Endothelial cell of umbilical vein (primary cell): ENCODE results near the gene DMBT1. TPM values are rescaled to one million over a fixed set of nuclear protein-coding genes. Genes with fewer than 3 reads are reported as not detected.

ENCODE experiments used
- BruUV-seq: library from RNA; stranded (reverse); fragments of 400-500 nt; replicated peaks from 2 replicates; lab custom pipeline; 2021; lab: Mats Ljungman, UMichigan
- CTCF ChIA-PET: fragments of 300-600, 350-600 bp; sonication (Branson Sonifier 250); formaldehyde crosslinking; loops from one replicate; lab custom pipeline; 2021; ENCODE audit warnings: antibody characterized with exemption, inconsistent platforms; lab: Charles Lee
- POLR2A ChIA-PET: fragments of 300-600, 350-600 bp; sonication (Branson Sonifier 250); formaldehyde crosslinking; loops from one replicate; lab custom pipeline; 2021; ENCODE audit warnings: antibody characterized with exemption, inconsistent platforms; lab: Charles Lee
- DNase-seq: peaks from one replicate; pipeline ENCODE4 v3.0.0-alpha.2; 2011; ENCODE audit warnings: low read depth, low spot score
- FAIRE-seq: peaks from 2 replicates; lab custom pipeline; 2011; peaks lifted over from hg19 to GRCh38; lab: Jason Lieb, UNC
- H2AFZ ChIP-seq: 2 replicates; pipeline ENCODE4 v1.6.0; 2012; ENCODE audit warnings: low read depth, low read length, control low read depth, inconsistent platforms
- H3K27ac ChIP-seq: 2 replicates; pipeline ENCODE4 v1.5.1; 2011; ENCODE audit warnings: low read depth, mild to moderate bottlenecking, control low read depth, low read length, moderate library complexity; ENCODE audit not compliant: insufficient read depth
- H3K27me3 ChIP-seq, 2 experiments: 2 replicates each; pipeline versions ENCODE4 v1.6.0 to v1.6.1; 2011; ENCODE audit warnings: low read length in 2 of 2, mixed read lengths in 1 of 2; ENCODE audit not compliant: control insufficient read depth in 2 of 2, insufficient read depth in 2 of 2
- H3K36me3 ChIP-seq, 2 experiments: 2 replicates in 1 of 2; 3 replicates in 1 of 2; pipeline ENCODE4 v1.5.1; 2011; ENCODE audit warnings: low read length in 2 of 2, mild to moderate bottlenecking in 1 of 2, moderate library complexity in 1 of 2; ENCODE audit not compliant: control insufficient read depth in 2 of 2, insufficient read depth in 2 of 2; ENCODE audit errors: extremely low read depth in 1 of 2
- H3K4me1 ChIP-seq: 3 replicates; pipeline ENCODE4 v1.5.1; 2011; ENCODE audit warnings: mild to moderate bottlenecking, low read length; ENCODE audit not compliant: control insufficient read depth, insufficient read depth; ENCODE audit errors: extremely low read depth
- H3K4me2 ChIP-seq: 2 replicates; pipeline ENCODE4 v1.6.1; 2011; ENCODE audit warnings: low read length, control low read depth, mixed read lengths; ENCODE audit not compliant: insufficient read depth
- H3K4me3 ChIP-seq, 3 experiments: fragments of 200-600 bp in 1 of 3; sonication (generic), shearing (Covaris generic) in 1 of 3; replicated peaks in 1 of 3; 2 replicates each; pipeline ENCODE4 v1.5.1; 2011 to 2016; ENCODE audit warnings: control low read depth in 3 of 3, low read length in 3 of 3, mild to moderate bottlenecking in 2 of 3, inconsistent platforms in 1 of 3, low read depth in 1 of 3, moderate library complexity in 1 of 3; ENCODE audit not compliant: insufficient read depth in 1 of 3
- H3K79me2 ChIP-seq: 2 replicates; pipeline ENCODE4 v1.6.0; 2012; ENCODE audit warnings: low read length, inconsistent platforms; ENCODE audit not compliant: control insufficient read depth, insufficient read depth
- H3K9ac ChIP-seq: replicated peaks from 2 replicates; pipeline ENCODE3; 2011; ENCODE audit warnings: low read length, control low read depth; ENCODE audit not compliant: insufficient read depth; ENCODE audit errors: extremely low read depth
- H3K9me1 ChIP-seq: replicated peaks from 3 replicates; pipeline ENCODE4 v1.6.0; 2011; ENCODE audit warnings: mild to moderate bottlenecking, low read length; ENCODE audit not compliant: control insufficient read depth, insufficient read depth; ENCODE audit errors: extremely low read depth
- H3K9me3 ChIP-seq: replicated peaks from 2 replicates; pipeline ENCODE4 v1.5.1; 2012; ENCODE audit warnings: low read length, inconsistent platforms; ENCODE audit not compliant: control insufficient read depth, insufficient read depth
- H4K20me1 ChIP-seq: replicated peaks from 2 replicates; pipeline ENCODE3; 2011; ENCODE audit warnings: mild to moderate bottlenecking, low read length; ENCODE audit not compliant: control insufficient read depth, insufficient read depth; ENCODE audit errors: extremely low read depth
- CTCF ChIP-seq, 2 donors: IDR thresholded peaks; 1 replicate in 1 of 2; 2 replicates in 1 of 2; pipeline ENCODE4 v1.5.1; 2011; ENCODE audit warnings: low read length in 2 of 2, mild to moderate bottlenecking in 2 of 2, moderate library complexity in 2 of 2, control low read depth in 1 of 2, inconsistent platforms in 1 of 2, low read depth in 1 of 2; ENCODE audit not compliant: insufficient read depth in 1 of 2; ENCODE audit errors: extremely low read depth in 1 of 2
- EZH2 ChIP-seq: IDR thresholded peaks from 2 replicates; pipeline ENCODE4 v1.6.1; 2012; ENCODE audit warnings: borderline replicate concordance, low read depth, mild to moderate bottlenecking, moderate library complexity, low read length, inconsistent platforms; ENCODE audit not compliant: severe bottlenecking
- FOS ChIP-seq: IDR thresholded peaks from 2 replicates; pipeline ENCODE4 v1.6.1; 2011; ENCODE audit warnings: mild to moderate bottlenecking, low read length, moderate library complexity, borderline replicate concordance; ENCODE audit not compliant: insufficient read depth
- JUN ChIP-seq: IDR thresholded peaks from 2 replicates; pipeline ENCODE4 v1.6.1; 2011; ENCODE audit warnings: borderline replicate concordance, low read depth; ENCODE audit not compliant: insufficient read length, insufficient read depth
- MAX ChIP-seq: IDR thresholded peaks from 2 replicates; pipeline ENCODE4 v1.6.1; 2011; ENCODE audit not compliant: insufficient read depth, insufficient read length
- MYC ChIP-seq: IDR thresholded peaks from one replicate; pipeline ENCODE4 v1.6.1; 2011; ENCODE audit warnings: mild to moderate bottlenecking, low read depth, low read length
- POLR2A ChIP-seq: IDR thresholded peaks from 2 replicates; pipeline ENCODE4 v1.6.1; 2012; ENCODE audit warnings: low read depth, mild to moderate bottlenecking, control low read depth, low read length
- POLR2AphosphoS5 ChIP-seq: IDR thresholded peaks from 2 replicates; pipeline ENCODE4 v1.6.1; 2012; ENCODE audit warnings: low read depth, mild to moderate bottlenecking, control low read depth, low read length, moderate library complexity; ENCODE audit not compliant: insufficient read depth
- dilution Hi-C: fragments of 300-500 bp; cut with MboI; formaldehyde crosslinking; loops from one replicate; pipeline ENCODE4 v1.15.0; 2019; ENCODE audit warnings: low sequenced_read_pairs; ENCODE audit not compliant: extremely low pct_ligation_motif_present
- intact Hi-C: fragments of 100-400 bp; cut with micrococcal nuclease; formaldehyde crosslinking; loops from one replicate; pipeline ENCODE4 v1.10.0; 2022
- polyA plus RNA-seq, 4 experiments: library from polyadenylated mRNA; depleted of rRNA in 3 of 4; stranded (reverse) in 3 of 4; unstranded in 1 of 4; fragments of >200 nt; gene quantifications; 2 replicates each; pipeline versions ENCODE4 v1.2.1 to v1.2.3, GENCODE V29; 2011 to 2012; ENCODE audit warnings: missing spikeins in 1 of 4
- total RNA-seq: library from RNA; stranded (reverse); gene quantifications from 2 replicates; pipeline ENCODE4 v1.2.3, GENCODE V29; 2021

Gene DMBT1
- total and polyA plus RNA-seq, 2 donors (not counting 3 experiments of a cell fraction or from before 2014, with no cell fraction given), result 0.01 TPM; not detected in 1

- DNase-seq (no peak), FAIRE-seq (no peak)
- no peak for TF ChIP-seq CTCF (IDR thresholded peaks at IDR 0.05; ENCODE audit: extremely low read depth in 1 of 2, insufficient read depth in 1 of 2, low read depth in 1 of 2, low read length in 2 of 2)
- TF ChIP-seq FOS, result no peak
- TF ChIP-seq MAX, result no peak
- no peak for TF ChIP-seq EZH2
- TF ChIP-seq MYC, result no peak
- no peak for TF ChIP-seq POLR2A
- no peak for TF ChIP-seq POLR2AphosphoS5
- TF ChIP-seq JUN, result no peak
- no peaks in the 10 kb centered on the region for H4K20me1 ChIP-seq
- no TSS peak for BruUV-seq
- no peaks in the 10 kb centered on the region for H3K9me1 ChIP-seq
- CTCF ChIA-PET, result no interaction called here
- no peak overlapping the region for H3K27ac ChIP-seq
- H3K9me3 ChIP-seq, result no peaks in the 10 kb centered on the region
- H3K36me3 ChIP-seq, result no peaks in the 10 kb centered on the region
- no peak overlapping the region for H3K4me2 ChIP-seq
- H3K79me2 ChIP-seq, result no peaks in the 10 kb centered on the region
- POLR2A ChIA-PET, result no interaction called here
- dilution Hi-C loops (no loop called here), intact Hi-C loops (no loop called here)
- H3K27me3 ChIP-seq, result no peaks in the 10 kb centered on the region
- no peak overlapping the region for H3K4me3 ChIP-seq
- H3K9ac ChIP-seq, result no peak overlapping the region
- no peaks in the 10 kb centered on the region for H3K4me1 ChIP-seq
- no peak overlapping the region for H2AFZ ChIP-seq
Measured at GRCh38 chr10:122632576-122632975, 72.0 kb downstream of the DMBT1 start.
